Left ventricle myocardium inferior (tissue), 1 donor: ENCODE data around the gene CLDN4. TPM values are rescaled to one million over a fixed set of nuclear protein-coding genes. Genes with fewer than 3 reads are reported as not detected.
A peak's percentile ranks its signal among the peaks of the same experiment; 100 is the strongest.

ENCODE experiments used
- DNase-seq: peaks from one replicate; pipeline ENCODE4 v3.0.0-alpha.2; 2020
- H3K27ac ChIP-seq: fragments of 200-600 bp; replicated peaks from 2 replicates; pipeline ENCODE4 v1.8.0; 2021
- H3K27me3 ChIP-seq: fragments of 200-600 bp; 2 replicates; pipeline ENCODE4 v1.8.0; 2021; ENCODE audit warnings: low read depth
- H3K36me3 ChIP-seq: fragments of 200-600 bp; 2 replicates; pipeline ENCODE4 v1.8.0; 2021
- H3K4me1 ChIP-seq: fragments of 200-600 bp; 2 replicates; pipeline ENCODE4 v1.8.0; 2021
- H3K4me3 ChIP-seq: fragments of 200-600 bp; 2 replicates; pipeline ENCODE4 v1.8.0; 2021; ENCODE audit warnings: mild to moderate bottlenecking, moderate library complexity
- H3K9me3 ChIP-seq: fragments of 200-600 bp; replicated peaks from 2 replicates; pipeline ENCODE4 v1.8.0; 2021
- intact Hi-C: fragments of 100-400 bp; cut with micrococcal nuclease; formaldehyde crosslinking; loops from one replicate; pipeline ENCODE4 v1.11.0; 2022
- total RNA-seq: library from RNA; stranded (reverse); fragmentation: NEBNext Ultra II Directional; extraction: Animal tissue kit (Norgen Biotek cat#: 25700); gene quantifications from one replicate; pipeline ENCODE4 v1.2.1, GENCODE V29; 2021
- TF ChIP-seq, protein P1 (sequence below): fragments of 200-600 bp; IDR thresholded peaks from 2 replicates; pipeline ENCODE4 v1.8.0; 2021; ENCODE audit warnings: antibody characterized with exemption, mild to moderate bottlenecking, borderline replicate concordance
- donor health status: DM: no; HTN: yes; CAD: no; lungs with severe emphysema.

The CLDN4 gene
- total RNA-seq, 1 donor from 2014 or later = 0.27 TPM

DNA sequence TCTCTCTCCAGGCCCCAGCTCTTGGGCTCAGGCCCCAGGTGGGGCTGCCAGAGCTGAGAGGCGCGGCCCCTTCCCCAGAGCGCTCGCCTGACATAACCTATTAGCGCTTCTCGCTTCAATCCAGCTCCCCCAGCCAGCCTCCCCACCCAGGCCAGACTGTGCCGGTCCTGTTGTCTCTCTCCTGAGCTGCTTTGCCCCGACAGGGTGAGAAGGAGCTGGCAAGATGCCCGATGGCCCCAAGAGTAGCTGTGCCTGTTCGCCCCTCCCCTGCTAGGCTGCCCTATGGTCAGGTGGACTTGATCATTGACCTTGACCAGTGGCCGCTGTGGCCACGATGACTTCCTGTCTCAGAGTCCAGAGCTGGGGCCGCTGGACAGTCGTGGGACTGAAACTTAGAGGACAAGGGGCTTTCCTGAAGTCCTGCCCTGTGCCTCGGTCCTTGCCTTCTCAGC, 39.3 kb downstream of the CLDN4 start:
- H3K4me3 ChIP-seq = no peak overlapping the region
- H3K4me1 ChIP-seq = peaks cover 33% of the 10 kb centered on the region
- H3K9me3 ChIP-seq = no peaks in the 10 kb centered on the region
- peak overlapping the region; percentile 30 for H3K27ac ChIP-seq
- TF ChIP-seq, protein P1, sequence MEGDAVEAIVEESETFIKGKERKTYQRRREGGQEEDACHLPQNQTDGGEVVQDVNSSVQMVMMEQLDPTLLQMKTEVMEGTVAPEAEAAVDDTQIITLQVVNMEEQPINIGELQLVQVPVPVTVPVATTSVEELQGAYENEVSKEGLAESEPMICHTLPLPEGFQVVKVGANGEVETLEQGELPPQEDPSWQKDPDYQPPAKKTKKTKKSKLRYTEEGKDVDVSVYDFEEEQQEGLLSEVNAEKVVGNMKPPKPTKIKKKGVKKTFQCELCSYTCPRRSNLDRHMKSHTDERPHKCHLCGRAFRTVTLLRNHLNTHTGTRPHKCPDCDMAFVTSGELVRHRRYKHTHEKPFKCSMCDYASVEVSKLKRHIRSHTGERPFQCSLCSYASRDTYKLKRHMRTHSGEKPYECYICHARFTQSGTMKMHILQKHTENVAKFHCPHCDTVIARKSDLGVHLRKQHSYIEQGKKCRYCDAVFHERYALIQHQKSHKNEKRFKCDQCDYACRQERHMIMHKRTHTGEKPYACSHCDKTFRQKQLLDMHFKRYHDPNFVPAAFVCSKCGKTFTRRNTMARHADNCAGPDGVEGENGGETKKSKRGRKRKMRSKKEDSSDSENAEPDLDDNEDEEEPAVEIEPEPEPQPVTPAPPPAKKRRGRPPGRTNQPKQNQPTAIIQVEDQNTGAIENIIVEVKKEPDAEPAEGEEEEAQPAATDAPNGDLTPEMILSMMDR = no peak
- intact Hi-C loops = no loop called here
- no peaks in the 10 kb centered on the region for H3K36me3 ChIP-seq
- no peak for DNase-seq
- H3K27me3 ChIP-seq = no peaks in the 10 kb centered on the region

DNA sequence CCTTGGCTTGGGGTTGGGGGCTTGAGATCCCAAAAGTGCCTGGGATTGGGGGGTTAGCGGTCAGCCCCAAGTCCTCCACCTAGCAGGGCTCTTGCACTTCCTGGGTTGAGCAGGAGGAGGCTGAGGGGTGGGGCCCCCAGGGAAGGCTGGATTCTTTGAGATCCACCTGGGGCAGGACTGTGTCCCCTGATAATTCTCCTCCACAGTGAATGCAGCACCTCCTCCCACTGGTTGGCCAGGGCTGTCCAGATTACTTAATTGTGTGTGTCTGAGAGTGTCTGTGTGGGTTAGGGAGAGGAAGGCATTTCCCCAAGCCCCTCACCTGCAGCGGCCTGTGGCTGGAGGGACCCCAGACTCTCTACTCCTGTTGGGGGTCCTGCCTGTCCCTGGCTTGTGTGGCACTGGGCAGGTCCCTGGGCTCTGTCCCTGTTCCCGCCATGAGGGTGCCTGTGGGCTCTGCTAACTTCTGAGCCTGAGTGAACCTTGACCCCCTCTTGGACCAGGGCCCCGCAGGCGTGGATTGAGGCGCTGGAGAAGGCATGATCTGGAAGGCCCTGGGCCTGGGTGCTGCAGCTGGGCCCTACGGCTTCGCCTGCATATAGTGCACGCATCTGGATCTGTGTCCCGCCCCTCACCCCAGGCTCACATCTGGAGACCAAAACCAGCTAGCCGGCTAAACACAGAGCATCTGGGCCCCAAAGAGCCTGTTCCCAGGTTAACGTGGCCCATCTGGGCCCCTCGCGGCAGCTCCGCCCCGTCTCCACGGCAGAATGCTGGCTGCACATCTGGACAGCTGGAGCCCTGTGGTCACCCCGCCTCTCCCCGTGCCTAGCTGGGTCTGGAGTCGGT, 40.6 kb downstream of the CLDN4 start:
- TF ChIP-seq, protein P1 = no peak
- Histone ChIP-seq H3K27me3 (peaks cover under 1% of the 10 kb centered on the region), H3K9me3 (no peaks in the 10 kb centered on the region), H3K27ac (no peak overlapping the region), H3K4me1 (peaks cover 33% of the 10 kb centered on the region), H3K36me3 (no peaks in the 10 kb centered on the region), H3K4me3 (no peak overlapping the region)
- intact Hi-C loops = no loop called here
- DNase-seq = peak; percentile 41

DNA sequence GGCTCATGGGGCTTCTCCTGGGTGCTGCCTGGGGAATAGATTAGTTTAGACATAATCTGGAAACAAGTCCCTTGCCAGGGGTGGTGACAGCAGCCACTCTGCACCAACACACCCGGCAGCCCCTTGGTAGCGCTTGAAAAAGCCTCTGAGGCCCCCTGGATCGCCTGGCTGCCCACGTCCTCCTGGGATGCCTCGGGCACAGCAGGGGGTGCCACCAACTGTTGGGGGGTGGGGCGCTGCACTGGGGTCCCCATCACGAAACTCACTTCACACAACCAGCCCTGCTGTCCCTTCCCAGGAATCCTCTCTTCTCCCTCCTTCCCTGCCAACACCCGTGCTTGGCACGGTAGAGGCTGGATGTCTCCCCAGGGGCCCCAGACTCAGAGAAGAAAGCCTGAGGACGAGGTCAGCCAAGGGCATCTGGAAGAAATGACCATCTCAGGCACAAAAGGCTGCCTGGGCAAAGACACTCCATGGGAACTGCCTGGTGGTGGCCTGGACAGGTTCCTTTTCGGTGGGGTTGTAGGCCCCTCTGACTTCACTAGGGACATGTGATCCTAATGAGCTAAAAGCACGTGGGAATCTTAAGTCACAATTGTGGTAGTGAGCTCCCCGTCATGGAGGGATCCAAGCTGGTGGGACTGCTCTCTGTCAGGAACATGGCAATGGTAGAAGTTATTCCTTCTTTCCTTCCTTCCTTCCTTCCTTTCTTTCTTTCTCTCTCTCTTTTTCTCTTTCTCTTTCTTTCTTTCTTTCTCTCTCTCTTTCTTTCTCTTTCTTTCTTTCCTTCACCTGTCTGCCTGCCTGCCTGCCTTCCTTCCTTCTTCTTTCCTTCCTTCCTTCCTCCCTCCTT, 41.5 kb downstream of the CLDN4 start:
- peaks cover 8% of the 10 kb centered on the region for H3K27me3 ChIP-seq
- no peaks in the 10 kb centered on the region for H3K36me3 ChIP-seq
- no peak overlapping the region for H3K4me3 ChIP-seq
- no peaks in the 10 kb centered on the region for H3K9me3 ChIP-seq
- no peak for DNase-seq
- TF ChIP-seq, protein P1 = no peak
- intact Hi-C loops = no loop called here
- H3K27ac ChIP-seq = no peak overlapping the region
- peaks cover 33% of the 10 kb centered on the region for H3K4me1 ChIP-seq

DNA sequence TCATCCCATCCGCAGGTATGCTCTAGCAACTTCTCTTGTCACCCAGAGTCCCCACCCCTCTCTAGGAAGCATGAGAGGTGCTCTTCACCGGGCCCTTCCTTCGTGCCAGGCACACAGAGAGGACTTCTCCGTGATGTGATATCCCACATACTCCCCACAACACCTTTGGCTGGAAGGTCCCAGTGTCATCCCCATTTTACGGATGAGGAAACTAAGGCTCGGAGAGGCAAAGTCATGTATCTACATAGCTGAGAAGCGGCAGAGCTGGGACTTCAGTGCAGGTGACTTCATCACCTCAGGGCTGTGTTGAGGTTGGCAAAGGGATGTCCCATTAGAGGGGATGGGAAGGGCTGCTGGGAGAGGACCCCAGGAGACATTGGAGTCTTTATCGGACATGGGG, 45.6 kb downstream of the CLDN4 start:
- no peak overlapping the region for H3K4me3 ChIP-seq
- no peaks in the 10 kb centered on the region for H3K9me3 ChIP-seq
- DNase-seq = no peak
- TF ChIP-seq, protein P1 = no peak
- peaks cover 31% of the 10 kb centered on the region for H3K27me3 ChIP-seq
- H3K4me1 ChIP-seq = peaks cover 38% of the 10 kb centered on the region
- H3K27ac ChIP-seq = no peak overlapping the region
- intact Hi-C loops = no loop called here
- no peaks in the 10 kb centered on the region for H3K36me3 ChIP-seq

DNA sequence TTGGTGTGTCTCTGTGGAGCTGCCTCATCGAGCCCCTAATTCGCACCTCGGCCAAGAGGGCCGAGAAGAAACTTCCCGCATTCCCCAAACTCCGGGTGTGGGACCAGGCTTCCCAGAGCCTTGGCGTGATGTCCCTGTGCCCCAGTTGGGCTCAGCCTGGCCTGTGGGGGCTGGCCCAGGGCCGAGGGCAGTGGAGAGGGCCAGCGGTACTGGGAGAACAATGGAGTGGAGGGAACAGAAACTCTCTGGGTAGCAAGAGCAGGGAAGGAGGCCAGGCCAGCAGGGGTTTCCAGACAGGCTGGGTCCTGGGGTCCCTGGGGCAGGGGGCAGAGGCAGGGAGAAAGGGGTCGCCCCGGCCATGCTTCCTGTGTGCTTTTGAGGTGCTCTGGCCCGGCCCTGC, 46.2 kb downstream of the CLDN4 start:
- Histone ChIP-seq H3K4me1 (peaks cover 38% of the 10 kb centered on the region), H3K36me3 (no peaks in the 10 kb centered on the region), H3K27ac (no peak overlapping the region), H3K4me3 (no peak overlapping the region), H3K9me3 (no peaks in the 10 kb centered on the region), H3K27me3 (peaks cover 37% of the 10 kb centered on the region)
- intact Hi-C loops = no loop called here
- DNase-seq = no peak
- TF ChIP-seq, protein P1 = no peak
